ENCODE results near the gene CHST2.
"Not testable (repeated sequence)": the region's sequence is repeated elsewhere in the genome, so short reads cannot be mapped to it uniquely, and the experiment has no call there.

CHST2 gene, protein sequence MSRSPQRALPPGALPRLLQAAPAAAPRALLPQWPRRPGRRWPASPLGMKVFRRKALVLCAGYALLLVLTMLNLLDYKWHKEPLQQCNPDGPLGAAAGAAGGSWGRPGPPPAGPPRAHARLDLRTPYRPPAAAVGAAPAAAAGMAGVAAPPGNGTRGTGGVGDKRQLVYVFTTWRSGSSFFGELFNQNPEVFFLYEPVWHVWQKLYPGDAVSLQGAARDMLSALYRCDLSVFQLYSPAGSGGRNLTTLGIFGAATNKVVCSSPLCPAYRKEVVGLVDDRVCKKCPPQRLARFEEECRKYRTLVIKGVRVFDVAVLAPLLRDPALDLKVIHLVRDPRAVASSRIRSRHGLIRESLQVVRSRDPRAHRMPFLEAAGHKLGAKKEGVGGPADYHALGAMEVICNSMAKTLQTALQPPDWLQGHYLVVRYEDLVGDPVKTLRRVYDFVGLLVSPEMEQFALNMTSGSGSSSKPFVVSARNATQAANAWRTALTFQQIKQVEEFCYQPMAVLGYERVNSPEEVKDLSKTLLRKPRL

DNA sequence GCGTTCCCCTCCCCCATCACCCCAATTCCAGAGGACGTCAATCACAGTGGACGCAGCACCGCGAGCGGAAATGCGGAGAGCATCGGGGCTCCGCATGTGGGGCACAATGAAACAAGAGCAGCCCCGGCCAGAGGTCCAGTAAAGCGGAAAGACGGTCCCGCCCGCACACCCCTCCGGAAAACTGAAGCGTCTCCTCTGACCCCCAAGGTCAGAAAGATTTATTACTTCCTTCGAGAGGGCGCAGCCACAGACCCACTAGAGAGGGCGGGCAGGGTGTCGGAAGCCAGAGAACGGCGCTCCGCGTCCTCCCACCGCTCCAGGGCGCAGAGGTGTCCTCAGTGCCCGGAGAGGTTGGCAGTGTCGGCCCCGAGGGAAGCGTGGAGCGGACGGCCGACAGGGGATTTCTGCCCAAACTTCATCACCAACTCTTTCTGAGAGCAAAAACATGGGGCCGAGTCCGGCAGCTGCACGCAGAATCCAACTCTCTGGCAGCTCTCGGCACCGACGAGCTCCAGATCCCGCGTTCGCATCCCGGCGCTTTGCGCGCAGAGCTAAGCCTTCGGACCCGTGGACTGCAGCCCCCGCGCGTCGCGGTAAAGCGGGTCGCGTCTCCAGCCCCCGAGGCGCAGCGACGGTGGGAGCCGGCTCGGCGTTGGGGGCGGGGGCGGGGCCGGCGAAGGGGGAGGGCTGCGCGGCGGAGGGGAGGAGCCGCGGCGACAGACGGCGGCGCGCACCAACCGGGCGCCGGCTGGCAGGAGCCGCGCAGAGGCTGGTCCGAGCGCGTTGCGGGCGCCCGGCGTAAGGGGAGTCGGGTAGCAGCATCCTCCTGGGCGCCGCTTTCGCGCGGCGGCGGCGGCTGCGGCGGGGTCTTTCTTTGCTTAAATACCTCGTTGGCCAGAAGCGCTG lies at the start of gene CHST2:
TSS of gene CHST2 (plus strand) at position 763 of the 906 bp plus-strand sequence. CDS start 1,046 bp downstream, outside the sequence.
- DNase-seq, result peak; percentile 47 to 78 (median 68)

DNA sequence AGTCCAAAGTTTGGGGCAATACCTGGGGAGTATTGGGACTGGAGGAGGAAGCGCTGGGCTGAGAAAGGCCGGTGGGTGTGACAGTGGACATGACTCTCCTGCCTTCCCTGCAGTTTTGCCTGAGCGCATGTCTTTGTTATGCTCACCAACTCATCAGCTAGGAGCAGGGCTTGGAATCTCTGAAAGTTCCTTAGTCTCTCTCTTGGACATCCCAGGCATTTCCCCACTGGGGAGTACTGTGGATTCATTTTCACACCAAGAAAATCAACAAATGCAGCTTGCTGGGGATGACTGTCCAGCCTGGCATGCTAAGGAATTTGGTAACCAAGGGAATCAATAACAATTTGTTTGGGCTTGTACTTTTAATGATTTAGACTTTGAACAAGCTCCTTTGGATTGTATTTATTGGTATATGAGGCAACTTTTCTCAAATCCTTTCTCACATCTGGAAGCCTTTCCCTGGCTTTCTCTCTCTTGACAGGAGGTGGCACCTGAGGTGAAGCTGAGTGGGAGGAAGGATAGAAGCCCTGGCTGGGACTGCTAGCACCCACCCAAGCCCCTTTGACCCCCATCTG lies 48.5 kb upstream of the CHST2 start:
- DNase-seq, result no peak

DNA sequence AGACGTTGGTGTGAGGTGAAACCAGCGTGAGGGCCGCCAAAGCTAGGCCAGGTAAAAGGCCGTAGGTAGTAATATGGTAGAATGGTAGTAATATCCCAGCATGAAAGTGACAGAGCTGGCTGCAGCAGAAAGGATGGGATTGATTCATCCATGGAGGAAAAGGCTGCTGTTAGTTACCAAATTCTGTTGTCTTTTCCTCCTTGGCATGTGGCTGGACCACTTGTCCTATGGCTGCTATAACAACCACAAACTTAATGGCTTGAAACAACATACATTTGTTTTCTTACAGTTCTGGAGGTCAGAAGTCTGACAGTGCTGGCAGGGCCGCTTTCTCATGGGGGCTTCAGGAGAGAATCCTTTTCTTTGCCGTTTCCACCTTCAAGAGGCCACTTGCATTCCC lies 47.8 kb upstream of the CHST2 start:
- no peak for DNase-seq

DNA sequence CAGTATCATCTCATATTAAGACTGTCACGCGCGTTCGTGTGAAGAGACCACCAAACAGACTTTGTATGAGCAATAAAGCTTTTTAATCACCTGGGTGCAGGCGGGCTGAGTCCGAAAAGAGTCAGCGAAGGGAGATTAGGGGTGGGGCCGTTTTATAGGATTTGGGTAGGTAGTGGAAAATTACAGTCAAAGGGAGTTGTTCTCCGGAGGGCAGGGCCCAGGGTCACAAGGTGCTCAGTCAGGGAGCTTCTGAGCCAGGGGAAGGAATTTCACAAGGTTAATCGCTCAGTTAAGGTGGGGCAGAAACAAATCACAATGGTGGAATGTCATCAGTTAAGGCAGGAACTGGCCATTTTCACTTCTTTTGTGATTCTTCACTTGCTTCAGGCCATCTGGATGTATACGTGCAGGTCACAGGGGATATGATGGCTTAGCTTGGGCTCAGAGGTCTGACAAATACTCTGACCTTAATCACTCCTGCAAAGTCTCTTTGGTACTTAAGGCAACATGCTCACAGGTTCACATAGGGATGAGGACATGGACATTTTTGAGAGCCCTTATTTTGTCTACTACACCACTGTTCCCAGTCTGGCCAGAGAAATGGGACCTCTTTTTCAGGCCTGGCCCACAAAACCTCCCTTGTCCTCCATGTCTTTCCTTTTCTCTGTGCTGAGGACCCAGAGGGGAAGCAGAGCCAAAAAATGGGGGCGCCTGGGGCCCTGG lies 47.1 kb upstream of the CHST2 start:
- not testable (repeated sequence) for DNase-seq

DNA sequence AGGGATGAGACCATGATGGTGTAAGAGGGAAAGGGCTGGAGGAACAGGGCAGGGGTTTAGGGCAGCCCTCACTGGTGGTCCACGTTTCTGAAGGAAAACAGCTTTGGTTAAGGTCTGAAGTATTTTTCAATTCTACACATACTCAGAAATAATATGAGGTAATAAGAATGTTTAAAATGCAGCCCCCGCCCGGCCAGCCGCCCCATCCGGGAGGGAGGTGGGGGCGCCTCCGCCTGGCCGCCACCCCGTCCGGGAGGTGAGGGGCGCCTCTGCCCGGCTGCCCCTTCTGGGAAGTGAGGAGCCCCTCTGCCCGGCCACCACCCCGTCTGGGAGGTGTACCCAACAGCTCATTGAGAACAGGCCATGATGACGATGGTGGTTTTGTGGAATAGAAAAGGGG lies 46.0 kb upstream of the CHST2 start:
- not testable (repeated sequence) for DNase-seq

DNA sequence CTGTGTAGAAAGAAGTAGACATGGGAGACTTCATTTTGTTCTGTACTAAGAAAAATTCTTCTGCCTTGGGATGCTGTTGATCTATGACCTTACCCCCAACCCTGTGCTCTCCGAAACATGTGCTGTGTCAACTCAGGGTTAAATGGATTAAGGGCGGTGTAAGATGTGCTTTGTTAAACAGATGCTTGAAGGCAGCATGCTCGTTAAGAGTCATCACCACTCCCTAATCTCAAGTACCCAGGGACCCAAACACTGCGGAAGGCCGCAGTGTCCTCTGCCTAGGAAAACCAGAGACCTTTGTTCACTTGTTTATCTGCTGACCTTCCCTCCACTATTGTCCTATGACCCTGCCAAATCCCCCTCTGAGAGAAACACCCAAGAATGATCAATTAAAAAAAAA lies 45.6 kb upstream of the CHST2 start:
- DNase-seq, result not testable (repeated sequence)

DNA sequence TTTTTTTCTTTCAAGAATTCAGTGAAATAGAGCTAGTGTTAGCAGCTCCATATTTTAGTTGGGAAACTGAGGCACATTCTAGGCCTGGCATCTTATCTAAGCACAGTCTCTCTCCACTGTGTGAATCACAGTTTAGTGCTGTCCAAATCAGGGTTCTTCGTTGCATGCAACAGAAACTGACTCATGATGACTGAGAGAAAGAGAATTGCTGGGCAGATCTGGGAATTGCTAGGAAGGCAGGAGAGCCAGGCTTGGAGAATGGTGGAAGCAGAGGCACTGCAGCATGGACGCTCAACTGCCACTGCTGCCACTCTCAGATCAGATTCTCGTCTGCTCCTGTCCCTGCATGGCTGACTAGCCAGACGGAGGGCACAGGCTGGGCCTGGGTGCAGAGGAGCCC lies 40.7 kb upstream of the CHST2 start:
- DNase-seq, result no peak

DNA sequence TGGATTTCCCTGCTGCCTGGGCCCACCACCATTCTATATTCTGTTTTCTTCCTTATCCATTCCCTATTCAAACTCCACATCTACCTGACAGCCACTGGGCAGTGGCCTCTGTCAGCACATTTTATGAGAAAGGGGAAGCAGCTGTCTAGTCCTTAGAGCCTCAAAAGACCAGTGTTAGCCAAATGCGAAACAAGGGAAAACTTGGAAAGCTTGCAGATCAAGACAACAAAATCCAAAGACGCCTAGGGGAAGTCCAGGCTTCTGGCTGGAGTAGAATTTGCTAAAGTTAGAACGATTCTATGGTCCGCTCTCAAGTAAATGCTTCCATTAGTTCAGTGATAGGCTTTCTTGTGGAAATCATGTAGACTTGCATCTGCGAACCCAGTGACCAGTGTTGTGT lies 39.4 kb upstream of the CHST2 start:
- no peak for DNase-seq

DNA sequence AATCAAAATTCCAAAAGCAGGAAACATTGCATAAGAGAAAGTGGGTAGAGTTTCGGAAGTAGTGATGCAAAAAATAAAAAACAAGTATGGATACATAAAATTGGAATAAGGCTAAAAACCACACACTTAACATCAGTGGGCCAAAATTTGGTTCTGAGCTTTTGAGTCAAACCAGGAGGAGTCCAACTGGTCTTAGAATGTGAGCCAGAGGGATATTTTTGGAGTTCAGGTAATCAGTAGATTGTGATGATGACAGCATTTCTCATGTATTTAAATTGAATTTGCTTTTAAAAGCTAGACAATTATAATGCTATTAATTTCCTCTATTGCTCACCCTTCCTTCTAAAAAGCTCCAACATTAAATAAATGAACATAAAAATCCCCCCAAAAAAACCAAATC lies 38.2 kb upstream of the CHST2 start:
- no peak for DNase-seq

DNA sequence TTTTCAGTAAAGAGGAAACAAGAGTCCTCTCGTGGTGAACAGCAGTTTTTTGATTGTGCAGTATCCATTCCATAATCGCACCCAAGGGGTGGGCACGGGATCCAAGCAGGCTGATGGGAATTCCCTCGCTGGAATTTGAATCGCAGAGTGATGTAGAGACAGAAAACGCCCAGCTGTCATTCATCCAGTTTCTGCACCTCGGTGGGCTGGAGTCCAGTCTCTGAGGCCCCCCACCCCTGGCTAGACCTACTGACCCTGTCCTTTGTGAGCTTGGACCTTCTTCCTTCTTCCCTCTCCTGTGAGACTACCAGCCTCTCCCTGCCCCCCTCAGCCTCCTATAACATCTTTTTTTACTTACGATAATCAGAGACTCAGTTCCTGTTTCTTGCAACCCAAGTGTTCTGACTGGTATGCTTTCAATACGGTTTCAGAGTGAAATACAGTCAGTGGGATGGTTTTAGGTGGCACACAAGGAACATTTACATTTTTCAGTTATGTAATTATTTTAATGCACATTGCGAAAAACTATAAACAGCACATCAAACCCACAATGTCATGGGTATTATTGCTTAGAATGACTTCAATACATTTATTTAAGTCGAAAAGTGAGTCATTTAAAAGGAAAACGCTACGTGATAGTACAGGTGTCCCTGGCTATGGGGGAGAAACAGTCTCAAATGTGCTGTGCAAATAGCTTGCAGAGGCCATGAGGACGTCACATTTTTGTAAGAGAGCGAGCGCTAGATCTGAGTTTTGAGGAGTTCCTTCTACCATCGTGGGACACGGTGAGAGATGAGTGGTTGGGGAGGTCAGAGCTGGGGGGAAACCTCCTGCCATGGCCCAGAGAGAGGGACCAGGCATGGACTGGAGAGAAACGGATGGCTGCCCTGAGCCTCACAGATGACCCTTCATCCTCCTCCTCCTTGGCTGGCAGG lies 37.5 kb upstream of the CHST2 start:
- no peak for DNase-seq

DNA sequence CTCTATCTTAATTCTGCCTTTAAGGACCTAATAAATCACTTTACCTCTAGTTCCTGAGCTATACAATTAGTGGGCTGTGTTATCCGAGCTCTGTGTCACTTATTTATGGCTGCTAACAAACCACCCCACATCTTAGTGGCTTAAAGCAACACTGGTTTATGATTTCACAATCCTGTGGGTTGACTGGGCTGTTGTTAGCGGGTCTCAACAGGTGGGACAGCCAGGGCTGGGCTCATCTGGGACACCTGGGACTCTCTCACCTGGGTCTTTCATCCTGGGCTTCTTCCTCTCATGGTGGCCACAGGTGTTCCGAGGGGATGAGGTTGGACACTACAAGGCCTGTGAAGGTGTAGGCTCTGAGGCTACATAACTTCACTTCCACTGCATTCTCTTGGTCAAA lies 35.8 kb upstream of the CHST2 start:
- DNase-seq, result no peak

DNA sequence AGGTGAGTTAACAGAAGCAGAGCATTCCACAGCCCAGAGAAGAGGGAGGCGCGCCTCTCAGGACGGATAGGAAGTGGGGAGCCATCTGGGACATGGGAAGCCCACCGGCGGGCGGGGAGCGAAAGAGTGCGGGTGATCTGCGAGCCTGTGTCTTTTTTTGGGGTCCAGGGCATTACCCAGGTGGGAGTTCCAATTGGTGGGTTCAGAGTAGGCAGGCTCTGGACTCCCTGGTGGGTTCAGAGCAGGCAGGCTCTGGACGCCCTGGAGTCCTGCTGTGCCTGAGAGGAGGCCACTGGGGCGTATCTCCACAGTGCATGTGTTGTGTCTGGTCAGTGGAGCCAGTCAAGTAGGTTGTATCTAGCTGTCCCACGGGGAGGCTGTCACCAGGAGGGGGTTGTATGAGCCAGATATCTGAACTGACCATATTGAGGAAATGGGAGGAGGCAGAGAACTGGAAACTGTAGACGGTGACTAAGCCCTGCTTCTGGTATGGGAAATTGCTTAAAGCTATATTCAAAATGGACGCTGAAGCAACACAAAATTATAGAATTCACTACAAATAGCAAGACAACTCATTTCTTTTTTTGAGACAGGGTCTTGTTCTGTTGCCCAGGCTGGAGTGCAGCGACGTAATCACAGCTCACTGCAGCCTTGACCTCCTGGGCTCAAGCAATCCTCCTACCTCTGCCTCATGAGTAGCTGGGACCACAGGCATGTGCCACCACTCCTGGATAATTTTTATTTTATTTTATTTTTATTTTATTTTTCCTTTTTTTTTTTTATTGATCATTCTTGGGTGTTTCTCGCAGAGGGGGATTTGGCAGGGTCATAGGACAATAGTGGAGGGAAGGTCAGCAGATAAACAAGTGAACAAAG lies 34.5 kb upstream of the CHST2 start:
- DNase-seq, result no peak

DNA sequence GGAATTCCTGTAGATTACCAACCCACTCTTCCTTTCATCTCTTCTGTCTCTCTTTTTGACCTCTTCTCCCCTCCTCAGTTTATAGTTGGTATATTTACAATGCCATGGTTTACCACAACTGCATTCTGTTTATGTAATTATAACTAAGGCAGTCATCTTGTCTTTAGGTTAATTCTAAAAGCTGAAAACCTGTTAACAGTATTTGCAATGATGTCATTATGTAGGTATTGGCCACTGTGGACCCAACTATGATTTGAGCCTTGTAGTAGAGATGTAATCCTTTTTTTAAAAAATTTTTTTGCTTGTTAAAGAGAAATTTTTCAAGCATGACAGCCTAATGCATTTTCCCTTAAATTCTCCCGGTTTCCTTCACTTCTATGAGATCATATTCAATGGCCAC lies 30.7 kb upstream of the CHST2 start:
- DNase-seq, result no peak

DNA sequence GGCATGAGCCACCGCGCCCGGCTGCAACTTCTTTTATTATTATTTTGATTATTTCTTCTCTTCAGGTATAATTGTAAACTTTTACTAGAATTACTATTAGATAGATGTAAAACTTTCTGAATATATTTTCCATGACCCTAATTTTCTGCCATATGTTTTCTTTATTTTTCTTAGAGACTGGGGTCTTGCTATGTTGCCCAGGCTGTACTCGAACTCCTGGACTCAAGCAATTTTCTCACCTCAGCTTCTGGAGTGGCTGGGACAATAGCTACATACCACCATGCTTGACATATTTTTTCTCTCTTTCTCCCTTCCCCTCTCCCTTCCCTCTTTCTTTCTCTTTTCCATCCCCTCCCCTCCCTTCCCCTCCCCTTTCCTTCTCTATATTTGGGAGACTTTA lies 29.6 kb upstream of the CHST2 start:
- no peak for DNase-seq

DNA sequence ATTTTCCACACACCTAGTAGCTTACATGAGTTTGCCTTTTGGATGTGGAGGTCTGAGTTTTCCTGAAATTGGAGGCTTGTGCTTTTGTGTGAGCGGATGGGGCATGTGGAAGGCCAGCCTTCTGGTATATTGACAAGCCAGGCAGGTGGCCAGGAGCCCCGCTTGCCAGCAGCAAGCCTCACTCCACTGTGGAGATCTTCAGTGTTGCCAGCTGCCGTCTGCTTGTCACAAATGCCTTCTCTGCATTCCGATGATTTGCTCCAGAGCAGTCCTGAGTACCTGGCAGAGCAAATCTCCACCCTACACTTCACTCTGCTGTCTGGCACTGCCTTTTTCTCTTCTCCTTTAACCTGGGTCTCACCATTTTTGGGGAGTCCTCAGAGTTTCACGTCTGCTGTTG lies 29.1 kb upstream of the CHST2 start:
- no peak for DNase-seq

DNA sequence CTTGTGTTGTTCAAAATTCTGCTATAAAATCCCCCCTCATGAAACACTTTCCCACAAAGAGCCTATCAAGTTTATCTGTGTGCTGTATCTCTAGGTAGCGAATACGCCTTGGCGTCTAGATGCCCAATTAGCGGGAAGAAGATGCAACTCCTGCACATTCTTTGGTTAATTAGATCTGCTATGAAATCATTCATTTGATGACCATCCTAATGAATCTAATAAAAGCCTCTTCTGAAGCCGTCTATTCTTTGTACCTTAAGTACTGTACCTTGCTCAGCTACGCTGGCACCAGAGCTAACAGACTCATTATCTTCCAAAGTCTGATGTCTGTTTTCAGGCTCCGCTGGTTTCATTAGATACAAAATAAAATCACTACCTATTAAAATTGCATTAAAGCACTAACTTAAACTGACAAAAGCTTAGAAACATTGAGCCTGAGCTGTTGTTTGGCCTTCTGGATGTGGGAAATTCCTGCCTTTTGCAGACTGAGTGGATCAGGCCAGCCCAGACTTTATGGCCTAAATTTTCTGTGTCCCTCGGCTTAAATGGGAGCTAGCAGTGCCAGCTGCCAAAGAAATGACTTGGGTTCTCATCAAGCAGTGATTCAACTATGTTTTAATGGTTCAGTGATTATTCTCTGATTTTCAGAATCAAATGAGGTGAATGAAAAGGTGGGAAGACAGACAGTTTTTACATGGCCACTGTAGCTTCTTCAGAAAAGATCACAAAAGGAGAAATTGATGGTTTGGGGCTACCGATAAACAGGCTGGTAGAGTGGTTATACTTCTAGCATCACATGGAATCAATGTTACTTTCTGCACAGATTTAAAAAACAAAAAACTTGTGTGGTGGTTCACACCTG lies 28.4 kb upstream of the CHST2 start:
- no peak for DNase-seq

DNA sequence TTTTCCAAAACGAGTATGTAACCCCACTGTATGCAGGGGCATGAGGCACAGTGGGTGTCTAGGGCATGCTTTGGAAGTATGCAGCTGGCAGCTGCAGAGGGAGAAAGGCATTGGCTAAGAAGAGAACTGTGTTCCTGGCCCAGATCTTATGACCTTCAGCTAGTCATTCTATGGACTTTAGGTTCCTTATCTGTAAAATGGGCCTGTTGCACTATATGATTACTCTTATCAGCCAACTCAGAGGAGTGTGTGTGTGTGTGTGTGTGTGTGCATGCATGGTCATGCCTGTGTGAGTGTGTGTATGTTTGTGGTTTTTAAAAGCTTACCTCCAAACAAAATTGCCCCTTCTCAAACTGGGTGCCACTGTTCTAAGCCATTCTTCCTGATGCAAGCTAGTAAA lies 27.4 kb upstream of the CHST2 start:
- DNase-seq, result no peak

DNA sequence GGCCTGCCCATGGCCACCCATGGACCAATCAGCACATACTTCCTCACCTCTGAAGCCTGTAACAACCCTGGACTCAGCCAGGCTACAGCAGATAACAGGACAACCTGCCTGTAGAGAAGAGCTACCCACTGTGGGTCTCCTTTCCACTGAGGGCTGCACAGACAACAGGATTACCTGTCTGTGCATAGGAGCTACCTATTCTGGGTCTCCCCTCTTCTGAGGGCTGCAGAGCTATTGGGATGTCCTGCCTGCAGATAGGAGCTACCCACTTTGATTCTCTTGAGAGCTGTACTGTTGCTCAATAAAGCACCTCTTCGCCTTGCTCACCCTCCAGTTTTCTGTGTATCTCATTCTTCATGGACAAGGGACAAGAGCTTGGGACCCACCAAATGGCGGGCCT lies 23.8 kb upstream of the CHST2 start:
- no peak for DNase-seq

DNA sequence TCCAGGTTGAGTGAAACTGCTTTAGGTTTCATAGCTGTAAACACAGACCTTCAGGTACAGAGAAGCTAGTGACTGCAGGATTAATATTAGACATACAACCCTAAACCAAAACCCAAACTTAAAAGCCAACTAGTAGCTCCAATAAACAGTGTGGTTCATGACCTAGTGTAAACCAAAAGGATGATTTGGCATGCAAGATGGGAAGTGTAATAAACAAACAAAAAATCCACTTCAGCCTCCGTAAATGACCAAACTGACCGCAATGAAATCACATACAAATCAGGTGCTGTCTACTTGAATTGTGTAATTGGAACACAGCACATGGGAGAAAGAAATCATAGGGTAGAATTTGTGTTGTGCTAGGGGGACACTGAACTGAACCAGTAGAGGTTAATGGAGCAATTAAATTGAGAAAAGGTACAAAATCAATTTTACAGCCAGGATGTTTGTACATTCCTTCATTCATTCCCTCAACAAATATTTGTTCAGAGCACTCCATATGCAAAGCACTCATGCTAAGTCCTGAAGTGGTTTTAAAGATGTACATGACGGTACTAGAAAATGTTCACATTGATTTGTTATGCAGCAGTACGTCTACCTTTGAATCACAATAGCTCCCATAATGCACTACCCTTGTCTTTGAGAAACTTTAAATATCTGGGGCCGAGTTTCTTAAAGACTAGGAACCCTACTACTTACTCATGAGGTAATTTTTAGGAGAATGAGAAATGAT lies 21.4 kb upstream of the CHST2 start:
- no peak for DNase-seq

Measured in stimulated activated naive CD4-positive, alpha-beta T cell (primary cell).